H9 (cell line): ENCODE data around the gene CDC5L. TPM values are rescaled to one million over a fixed set of nuclear protein-coding genes. Genes with fewer than 3 reads are reported as not detected.
A peak's percentile ranks its signal among the peaks of the same experiment; 100 is the strongest.

Experiments used
- DNase-seq: peaks from one replicate; pipeline ENCODE4 v3.0.0-alpha.2; 2017
- H2AFZ ChIP-seq: one replicate; pipeline ENCODE4 v1.6.1; 2013; ENCODE audit warnings: mild to moderate bottlenecking, low read length, control low read depth, moderate library complexity
- H2AK5ac ChIP-seq: 2 replicates; pipeline ENCODE4 v1.6.1; 2013; ENCODE audit warnings: low read length, control low read depth, mixed read lengths; ENCODE audit not compliant: insufficient read length
- H2BK120ac ChIP-seq: one replicate; pipeline ENCODE4 v1.6.1; 2013; ENCODE audit warnings: low read depth, mild to moderate bottlenecking, low read length, control low read depth, inconsistent platforms; ENCODE audit not compliant: poor library complexity, severe bottlenecking
- H2BK12ac ChIP-seq: 2 replicates; pipeline ENCODE4 v1.6.1; 2013; ENCODE audit warnings: low read length, control low read depth, mixed read lengths, low read depth; ENCODE audit not compliant: insufficient read length
- H2BK15ac ChIP-seq: 2 replicates; pipeline ENCODE4 v1.6.1; 2013; ENCODE audit warnings: low read depth, low read length, control low read depth
- H2BK20ac ChIP-seq: one replicate; pipeline ENCODE4 v1.6.1; 2013; ENCODE audit warnings: low read depth, mild to moderate bottlenecking, low read length, control low read depth, inconsistent platforms; ENCODE audit not compliant: poor library complexity, severe bottlenecking
- H2BK5ac ChIP-seq: 2 replicates; pipeline ENCODE4 v1.6.1; 2013; ENCODE audit warnings: low read length, control low read depth, mixed read lengths; ENCODE audit not compliant: insufficient read length
- H3K14ac ChIP-seq: 2 replicates; pipeline ENCODE4 v1.6.1; 2013; ENCODE audit warnings: low read length, control low read depth; ENCODE audit not compliant: insufficient read depth
- H3K18ac ChIP-seq: 2 replicates; pipeline ENCODE4 v1.6.1; 2013; ENCODE audit warnings: low read depth, mild to moderate bottlenecking, mixed read lengths, low read length, control low read depth; ENCODE audit not compliant: insufficient read length
- H3K23ac ChIP-seq: 2 replicates; pipeline ENCODE4 v1.6.1; 2013; ENCODE audit warnings: low read length, control low read depth, mixed read lengths, low read depth; ENCODE audit not compliant: insufficient read length
- H3K23me2 ChIP-seq: 2 replicates; pipeline ENCODE4 v1.6.1; 2013; ENCODE audit warnings: low read depth, mild to moderate bottlenecking, mixed read lengths, low read length, control low read depth; ENCODE audit not compliant: insufficient read length, poor library complexity, severe bottlenecking
- H3K27ac ChIP-seq: 2 replicates; pipeline ENCODE4 v1.5.1; 2013; ENCODE audit warnings: low read length, control low read depth, mixed read lengths, low read depth; ENCODE audit not compliant: insufficient read length
- H3K27me3 ChIP-seq: 2 replicates; pipeline ENCODE4 v1.6.1; 2013; ENCODE audit warnings: low read length, control low read depth, inconsistent platforms; ENCODE audit not compliant: insufficient read depth
- H3K4ac ChIP-seq: 2 replicates; pipeline ENCODE4 v1.6.1; 2013; ENCODE audit warnings: low read depth, mild to moderate bottlenecking, control low read depth, inconsistent platforms, low read length, moderate library complexity
- H3K4me1 ChIP-seq: 2 replicates; pipeline ENCODE4 v1.6.1; 2013; ENCODE audit warnings: low read length, control low read depth, inconsistent platforms; ENCODE audit not compliant: insufficient read depth
- H3K4me2 ChIP-seq: 2 replicates; pipeline ENCODE4 v1.6.1; 2013; ENCODE audit warnings: low read length, control low read depth, mixed read lengths; ENCODE audit not compliant: insufficient read length, insufficient read depth
- H3K56ac ChIP-seq: 2 replicates; pipeline ENCODE4 v1.6.1; 2013; ENCODE audit warnings: low read depth, mild to moderate bottlenecking, mixed read lengths, low read length, control low read depth; ENCODE audit not compliant: insufficient read length
- H3K79me1 ChIP-seq: 2 replicates; pipeline ENCODE4 v1.6.1; 2013; ENCODE audit warnings: low read depth, mild to moderate bottlenecking, moderate library complexity, low read length, control low read depth, inconsistent platforms; ENCODE audit not compliant: insufficient read depth, poor library complexity, severe bottlenecking
- H3K79me2 ChIP-seq: 2 replicates; pipeline ENCODE4 v1.6.1; 2013; ENCODE audit warnings: low read length, control low read depth, inconsistent platforms; ENCODE audit not compliant: insufficient read depth
- H3K9ac ChIP-seq: 2 replicates; pipeline ENCODE4 v1.6.1; 2013; ENCODE audit warnings: low read length, control low read depth, mixed read lengths; ENCODE audit not compliant: insufficient read length; ENCODE audit errors: extremely low read depth
- H3K9me3 ChIP-seq: one replicate; pipeline ENCODE4 v1.6.1; 2013; ENCODE audit warnings: low read depth, low read length, inconsistent platforms; ENCODE audit not compliant: control insufficient read depth
- H3T11ph ChIP-seq: one replicate; pipeline ENCODE4 v1.6.1; 2013; ENCODE audit warnings: mild to moderate bottlenecking, low read length, control low read depth, inconsistent platforms
- H4K20me1 ChIP-seq: one replicate; pipeline ENCODE4 v1.6.1; 2013; ENCODE audit not compliant: control insufficient read depth, insufficient read length, insufficient read depth
- H4K5ac ChIP-seq: 2 replicates; pipeline ENCODE4 v1.6.1; 2013; ENCODE audit warnings: low read depth, mild to moderate bottlenecking, mixed read lengths, low read length, control low read depth; ENCODE audit not compliant: insufficient read length
- H4K8ac ChIP-seq: replicated peaks from 2 replicates; pipeline ENCODE4 v1.6.1; 2013; ENCODE audit warnings: low read length, control low read depth, mixed read lengths, low read depth; ENCODE audit not compliant: insufficient read length
- H4K91ac ChIP-seq: 2 replicates; pipeline ENCODE4 v1.6.1; 2013; ENCODE audit warnings: low read depth, mild to moderate bottlenecking, moderate library complexity, mixed read lengths, low read length, control low read depth; ENCODE audit not compliant: insufficient read length
- H3K27ac Mint-ChIP-seq, 3 experiments: 2 replicates in 2 of 3; 3 replicates in 1 of 3; pipeline ENCODE4 v1.8.0; 2020 to 2021; ENCODE audit warnings: mixed read lengths in 3 of 3, mild to moderate bottlenecking in 1 of 3, moderate library complexity in 1 of 3
- H3K27me3 Mint-ChIP-seq: 2 replicates; pipeline ENCODE4 v1.8.0; 2021; ENCODE audit warnings: low read depth, mild to moderate bottlenecking, moderate library complexity, mixed read lengths
- H3K36me3 Mint-ChIP-seq, 3 experiments: 2 replicates in 2 of 3; 3 replicates in 1 of 3; pipeline ENCODE4 v1.8.0; 2020 to 2021; ENCODE audit warnings: low read depth in 3 of 3, mixed read lengths in 3 of 3; ENCODE audit not compliant: insufficient read depth in 1 of 3
- H3K4me1 Mint-ChIP-seq, 2 experiments: 2 replicates each; pipeline ENCODE4 v1.8.0; 2020; ENCODE audit warnings: mixed read lengths in 2 of 2
- H3K4me3 Mint-ChIP-seq, 2 experiments: 2 replicates in 1 of 2; 3 replicates in 1 of 2; pipeline ENCODE4 v1.8.0; 2020 to 2021; ENCODE audit warnings: mild to moderate bottlenecking in 2 of 2, mixed read lengths in 2 of 2, moderate library complexity in 1 of 2
- H3K9me3 Mint-ChIP-seq, 2 experiments: 2 replicates in 1 of 2; 3 replicates in 1 of 2; pipeline ENCODE4 v1.8.0; 2020; ENCODE audit warnings: mild to moderate bottlenecking in 2 of 2, mixed read lengths in 2 of 2, moderate library complexity in 1 of 2
- WGBS: extraction: QIAGEN DNeasy Blood & Tissue Kit; methylation state at CpG from one replicate; pipeline ENCODE4 v1.1.7; 2013; ENCODE audit warnings: missing lambda C conversion rate, low lambda C conversion rate, mixed read lengths; ENCODE audit not compliant: insufficient read length; ENCODE audit errors: extremely low coverage; 5-methylcytosine and 5-hydroxymethylcytosine counted together
- total RNA-seq: library from RNA; stranded (reverse); gene quantifications from 2 replicates; pipeline ENCODE4 v1.2.1, GENCODE V29; 2021
- TF ChIP-seq, protein P1 (sequence below): fragments of 200-600 bp; sonication (generic); conservative IDR thresholded peaks from 3 replicates; pipeline ENCODE4 v1.8.0; 2021; ENCODE audit warnings: antibody characterized with exemption, mild to moderate bottlenecking

CDC5L gene
- total RNA-seq, 1 experiment from 2014 or later: 34.3 TPM

GRCh38 chr6:44431118-44431725 is 43.7 kb downstream of the CDC5L start:
- no peak overlapping the region for H4K91ac ChIP-seq
- H3K4me1 ChIP-seq: no peaks in the 10 kb centered on the region
- H2BK15ac ChIP-seq: no peak overlapping the region
- H3K4me2 ChIP-seq: no peak overlapping the region
- H2BK120ac ChIP-seq: no peak overlapping the region
- no peak overlapping the region for H3K4ac ChIP-seq
- Mint-ChIP-seq H3K36me3 (peaks cover 1 to 49% (median 28%) of the 10 kb centered on the region in 3 experiments; a peak in 5 of 7 replicates), H3K27me3 (no peaks in the 10 kb centered on the region), H3K27ac (0 out of 7 replicates have a peak overlapping the region, but pooled peaks of 1 of the 3 experiments have one; percentile 35), H3K4me3 (no peak overlapping the region), H3K4me1 (no peaks in the 10 kb centered on the region), H3K9me3 (no peaks in the 10 kb centered on the region)
- no peak overlapping the region for H3K14ac ChIP-seq
- no peaks in the 10 kb centered on the region for H3K79me2 ChIP-seq
- H2BK12ac ChIP-seq: no peak overlapping the region
- H4K20me1 ChIP-seq: no peaks in the 10 kb centered on the region
- no peak overlapping the region for H2AK5ac ChIP-seq
- H3K56ac ChIP-seq: no peak overlapping the region
- DNase-seq: no peak
- no peaks in the 10 kb centered on the region for H3K9me3 ChIP-seq
- H3K27me3 ChIP-seq: no peaks in the 10 kb centered on the region
- H3T11ph ChIP-seq: no peak overlapping the region
- H4K5ac ChIP-seq: no peak overlapping the region
- H3K18ac ChIP-seq: no peak overlapping the region
- no peak overlapping the region for H2BK20ac ChIP-seq
- H3K23me2 ChIP-seq: no peaks in the 10 kb centered on the region
- no peak overlapping the region for H4K8ac ChIP-seq
- TF ChIP-seq, protein P1, sequence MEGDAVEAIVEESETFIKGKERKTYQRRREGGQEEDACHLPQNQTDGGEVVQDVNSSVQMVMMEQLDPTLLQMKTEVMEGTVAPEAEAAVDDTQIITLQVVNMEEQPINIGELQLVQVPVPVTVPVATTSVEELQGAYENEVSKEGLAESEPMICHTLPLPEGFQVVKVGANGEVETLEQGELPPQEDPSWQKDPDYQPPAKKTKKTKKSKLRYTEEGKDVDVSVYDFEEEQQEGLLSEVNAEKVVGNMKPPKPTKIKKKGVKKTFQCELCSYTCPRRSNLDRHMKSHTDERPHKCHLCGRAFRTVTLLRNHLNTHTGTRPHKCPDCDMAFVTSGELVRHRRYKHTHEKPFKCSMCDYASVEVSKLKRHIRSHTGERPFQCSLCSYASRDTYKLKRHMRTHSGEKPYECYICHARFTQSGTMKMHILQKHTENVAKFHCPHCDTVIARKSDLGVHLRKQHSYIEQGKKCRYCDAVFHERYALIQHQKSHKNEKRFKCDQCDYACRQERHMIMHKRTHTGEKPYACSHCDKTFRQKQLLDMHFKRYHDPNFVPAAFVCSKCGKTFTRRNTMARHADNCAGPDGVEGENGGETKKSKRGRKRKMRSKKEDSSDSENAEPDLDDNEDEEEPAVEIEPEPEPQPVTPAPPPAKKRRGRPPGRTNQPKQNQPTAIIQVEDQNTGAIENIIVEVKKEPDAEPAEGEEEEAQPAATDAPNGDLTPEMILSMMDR: peak; percentile 76
- H2BK5ac ChIP-seq: no peak overlapping the region
- no peak overlapping the region for H3K23ac ChIP-seq
- H3K9ac ChIP-seq: no peak overlapping the region
- H3K79me1 ChIP-seq: no peaks in the 10 kb centered on the region
- no peak overlapping the region for H3K27ac ChIP-seq
- no CpG with 5 or more reads among the region's 1 CpG for WGBS
- no peak overlapping the region for H2AFZ ChIP-seq
